Measurements from ENCODE around the gene MLXIP.

Gene MLXIP

GRCh38 chr12:122096014-122096413, 17.5 kb downstream of the MLXIP start:
- DNase-seq, result no peak

- DNase-seq, result no peak
Observed at GRCh38 chr12:122096591-122097149, 18.1 kb downstream of the MLXIP start.

GRCh38 chr12:122097584-122097926, 19.0 kb downstream of the MLXIP start:
- no peak for DNase-seq

GRCh38 chr12:122097927-122098756, 19.6 kb downstream of the MLXIP start:
- DNase-seq, result peak; percentile 71 to 83 (median 77)

- DNase-seq, result peak in 2 of 4 experiments; percentile 26 to 30
Observed at GRCh38 chr12:122099280-122099749, 20.8 kb downstream of the MLXIP start.

- no peak for DNase-seq
Observed at GRCh38 chr12:122099856-122100255, 21.3 kb downstream of the MLXIP start.

- no peak for DNase-seq
Observed at GRCh38 chr12:122100568-122100967, 22.0 kb downstream of the MLXIP start.

- DNase-seq, result no peak
Observed at GRCh38 chr12:122102331-122102730, 23.8 kb downstream of the MLXIP start.

GRCh38 chr12:122104844-122105243, 26.3 kb downstream of the MLXIP start:
- DNase-seq, result peak; percentile 32 to 63 (median 58)

- DNase-seq, result peak; percentile 36 to 62 (median 57)
Observed at GRCh38 chr12:122105496-122105895, 26.9 kb downstream of the MLXIP start.

- DNase-seq, result no peak
Observed at GRCh38 chr12:122106843-122107242, 28.3 kb downstream of the MLXIP start.

- no peak for DNase-seq
Observed at GRCh38 chr12:122107261-122107660, 28.7 kb downstream of the MLXIP start.

- DNase-seq, result no peak
Observed at GRCh38 chr12:122111089-122111641, 32.6 kb downstream of the MLXIP start.

GRCh38 chr12:122116707-122117535, 38.4 kb downstream of the MLXIP start:
- no peak for DNase-seq

GRCh38 chr12:122117979-122118378, 39.4 kb downstream of the MLXIP start:
- DNase-seq, result no peak

- DNase-seq, result peak in 1 of 4 experiments; percentile 1
Observed at GRCh38 chr12:122121341-122121740, 42.8 kb downstream of the MLXIP start.

- peak in 1 of 4 experiments; percentile 1 for DNase-seq
Observed at GRCh38 chr12:122121745-122122144, 43.2 kb downstream of the MLXIP start.

GRCh38 chr12:122123051-122123760, 44.6 kb downstream of the MLXIP start:
- peak; percentile 73 to 88 (median 84) for DNase-seq

GRCh38 chr12:122123761-122124145, 45.2 kb downstream of the MLXIP start:
- peak in 1 of 4 experiments; percentile 18 for DNase-seq

GRCh38 chr12:122124370-122124769, 45.8 kb downstream of the MLXIP start:
- peak in 1 of 4 experiments; percentile 1 for DNase-seq

GRCh38 chr12:122125452-122126341, 47.1 kb downstream of the MLXIP start:
- peak in 2 of 4 experiments; percentile 12 to 18 for DNase-seq
